K562 (cell line): ENCODE results near the gene PDE6C. TPM values are rescaled to one million over a fixed set of nuclear protein-coding genes. Genes with fewer than 3 reads are reported as not detected.

ENCODE experiments used
- ATAC-seq: fragments of 200-7000 bp; cut with Tn5 transposase; 3 replicates; pipeline ENCODE4 v1.9.1; 2020; ENCODE audit warnings: moderate library complexity
- BruUV-seq: library from RNA; stranded (reverse); fragments of 400-500 nt; replicated peaks from 2 replicates; lab custom pipeline; 2021; lab: Mats Ljungman, UMichigan
- CTCF ChIA-PET: fragments of 300-600 bp; formaldehyde crosslinking; extraction: SDS; loops from one replicate; lab custom pipeline; 2021; ENCODE audit warnings: low intra/inter-chr PET ratio; lab: Yijun Ruan, JAX
- POLR2A ChIA-PET: fragments of 300-600, 350-650 bp; sonication (Branson Sonifier 250); formaldehyde crosslinking; extraction: SDS; loops from one replicate; lab custom pipeline; 2021; ENCODE audit warnings: antibody characterized with exemption, inconsistent platforms; lab: Yijun Ruan, JAX
- DNase-seq, 4 experiments: peaks; one replicate each; pipeline versions ENCODE4 v3.0.0 to v3.0.0-alpha.2; 2011 to 2018; ENCODE audit warnings: low spot score in 3 of 4, mixed read lengths in 3 of 4; ENCODE audit errors: extremely low read depth in 1 of 4
- FAIRE-seq: peaks from 2 replicates; lab custom pipeline; 2011; peaks lifted over from hg19 to GRCh38; lab: Jason Lieb, UNC
- H2AFZ ChIP-seq: 2 replicates; pipeline ENCODE4 v1.6.0; 2011; ENCODE audit warnings: low read depth, low read length, control low read depth, inconsistent platforms
- H3K27ac ChIP-seq: fragments of 200-600 bp; 3 replicates; pipeline ENCODE4 v1.8.0; 2011; ENCODE audit warnings: low read depth, mild to moderate bottlenecking, control low read depth, inconsistent platforms, low read length, moderate library complexity, mixed read lengths; ENCODE audit errors: extremely low read depth
- H3K27me3 ChIP-seq, 2 experiments: fragments of 300-600 bp in 1 of 2; 2 replicates in 1 of 2; 3 replicates in 1 of 2; pipeline versions ENCODE4 v1.6.0 to v1.8.0; 2011; ENCODE audit warnings: inconsistent platforms in 2 of 2, low read length in 2 of 2, mild to moderate bottlenecking in 1 of 2, mixed read lengths in 1 of 2, moderate library complexity in 1 of 2; ENCODE audit not compliant: control insufficient read depth in 2 of 2, insufficient read depth in 2 of 2
- H3K36me3 ChIP-seq: fragments of 300-600 bp; 3 replicates; pipeline ENCODE4 v1.8.0; 2011; ENCODE audit warnings: mild to moderate bottlenecking, low read length, inconsistent platforms; ENCODE audit not compliant: control insufficient read depth, insufficient read depth
- H3K4me1 ChIP-seq, 2 experiments: fragments of 200-600 bp in 1 of 2; replicated peaks in 1 of 2; 2 replicates in 1 of 2; 3 replicates in 1 of 2; pipeline versions ENCODE4 v1.5.1 to v1.8.0; 2011; ENCODE audit warnings: inconsistent platforms in 2 of 2, low read length in 2 of 2, mild to moderate bottlenecking in 1 of 2, mixed read lengths in 1 of 2, moderate library complexity in 1 of 2; ENCODE audit not compliant: control insufficient read depth in 2 of 2, insufficient read depth in 2 of 2
- H3K4me2 ChIP-seq: 2 replicates; pipeline ENCODE4 v1.6.1; 2011; ENCODE audit warnings: low read length, control low read depth, inconsistent platforms, mixed read lengths; ENCODE audit not compliant: insufficient read depth
- H3K4me3 ChIP-seq: fragments of 200-600 bp; sonication (generic), shearing (Covaris generic); 2 replicates; pipeline ENCODE4 v1.5.1; 2016; ENCODE audit warnings: control low read depth, inconsistent platforms
- H3K79me2 ChIP-seq: fragments of 200-600 bp; 3 replicates; pipeline ENCODE4 v1.8.0; 2011; ENCODE audit warnings: low read length, inconsistent platforms; ENCODE audit not compliant: control insufficient read depth, insufficient read depth
- H3K9ac ChIP-seq, 2 experiments: 2 replicates each; pipeline versions ENCODE4 v1.6.0 to v1.6.1; 2011; ENCODE audit warnings: low read depth in 2 of 2, low read length in 2 of 2, control low read depth in 1 of 2, inconsistent platforms in 1 of 2, mild to moderate bottlenecking in 1 of 2, mixed read lengths in 1 of 2; ENCODE audit not compliant: insufficient read depth in 1 of 2
- H3K9me1 ChIP-seq: one replicate; pipeline ENCODE4 v1.6.0; 2011; ENCODE audit warnings: inconsistent platforms, mild to moderate bottlenecking, low read length, moderate library complexity; ENCODE audit not compliant: control insufficient read depth, insufficient read depth
- H3K9me3 ChIP-seq: replicated peaks from 2 replicates; pipeline ENCODE4 v1.5.1; 2011; ENCODE audit warnings: low read depth, low read length, inconsistent platforms; ENCODE audit not compliant: control insufficient read depth, insufficient read depth
- H4K20me1 ChIP-seq: replicated peaks from 2 replicates; pipeline ENCODE4 v1.6.1; 2011; ENCODE audit warnings: low read length, inconsistent platforms, mixed read lengths; ENCODE audit not compliant: control insufficient read depth, insufficient read depth
- ATF7 ChIP-seq: fragments of 450-650 bp; IDR thresholded peaks from 2 replicates; pipeline ENCODE4 v1.7.1; 2014; ENCODE audit warnings: mild to moderate bottlenecking, moderate library complexity
- PURB ChIP-seq: sonication (generic); formaldehyde crosslinking; IDR thresholded peaks from 2 replicates; pipeline ENCODE4 v1.9.0; 2021; ENCODE audit warnings: low read depth, mild to moderate bottlenecking, missing genetic modification reagents
- RFX1 ChIP-seq: fragments of 450-650 bp; IDR thresholded peaks from 2 replicates; pipeline ENCODE4 v1.6.1; 2016; ENCODE audit warnings: mild to moderate bottlenecking, moderate library complexity
- ZNF696 ChIP-seq: fragments of 250-450 bp; sonication (Bioruptor Pico); conservative IDR thresholded peaks from 2 replicates; pipeline ENCODE4 v1.4.0; 2020; ENCODE audit warnings: mild to moderate bottlenecking, moderate library complexity
- WGBS: fragments of 100-300 bp; shearing (Covaris generic); methylation state at CpG from one replicate; pipeline ENCODE4 v1.1.6; 2016; ENCODE audit warnings: low coverage, mixed read lengths; ENCODE audit not compliant: insufficient coverage; ENCODE audit errors: missing lambda C conversion rate; 5-methylcytosine and 5-hydroxymethylcytosine counted together
- in situ Hi-C: fragments of 300-500 bp; cut with MboI; formaldehyde crosslinking; loops from 4 replicates; pipeline ENCODE4 v1.15.0; 2018; ENCODE audit warnings: inconsistent platforms, mixed read lengths
- intact Hi-C: fragments of 100-400 bp; cut with micrococcal nuclease; formaldehyde crosslinking; loops from 2 replicates; pipeline ENCODE4 v1.14.2; 2022
- polyA plus RNA-seq, 8 experiments: library from polyadenylated mRNA; depleted of rRNA in 4 of 8; stranded (reverse) in 5 of 8; unstranded in 3 of 8; fragments of >200 nt; fragmentation: Nextera tagmentation in 2 of 8; fragmentation: Illumina TruSeq in 1 of 8; extraction: Ambion mirVana in 2 of 8; extraction: Trizol in 1 of 8; gene quantifications; 2 replicates each; pipeline versions ENCODE4 v1.2.1 to v1.2.3, GENCODE V29; 2011 to 2014; ENCODE audit warnings: inconsistent platforms in 1 of 8, missing spikeins in 1 of 8
- total RNA-seq, 7 experiments: library from RNA; depleted of rRNA in 6 of 7; stranded (reverse); fragments of >200 nt in 6 of 7; fragmentation: Illumina TruSeq in 2 of 7; extraction: Trizol in 2 of 7; gene quantifications; 2 replicates each; pipeline versions ENCODE4 v1.2.1 to v1.2.3, GENCODE V29; 2011 to 2021; ENCODE audit warnings: low replicate concordance in 1 of 7
- TF ChIP-seq, protein P1 (sequence below): fragments of 250-450 bp; sonication (Bioruptor Pico); IDR thresholded peaks from 2 replicates; pipeline ENCODE4 v1.8.0; 2022; ENCODE audit warnings: inconsistent platforms

PDE6C gene
- total and polyA plus RNA-seq, 9 of the 15 experiments (the other 6 are each of a cell fraction or from before 2014, with no cell fraction given), result not detected

- TF ChIP-seq PURB (CRISPR knock-in tag), result no peak
- no peak for TF ChIP-seq RFX1
- no peak for TF ChIP-seq ATF7
- TF ChIP-seq, protein P1, sequence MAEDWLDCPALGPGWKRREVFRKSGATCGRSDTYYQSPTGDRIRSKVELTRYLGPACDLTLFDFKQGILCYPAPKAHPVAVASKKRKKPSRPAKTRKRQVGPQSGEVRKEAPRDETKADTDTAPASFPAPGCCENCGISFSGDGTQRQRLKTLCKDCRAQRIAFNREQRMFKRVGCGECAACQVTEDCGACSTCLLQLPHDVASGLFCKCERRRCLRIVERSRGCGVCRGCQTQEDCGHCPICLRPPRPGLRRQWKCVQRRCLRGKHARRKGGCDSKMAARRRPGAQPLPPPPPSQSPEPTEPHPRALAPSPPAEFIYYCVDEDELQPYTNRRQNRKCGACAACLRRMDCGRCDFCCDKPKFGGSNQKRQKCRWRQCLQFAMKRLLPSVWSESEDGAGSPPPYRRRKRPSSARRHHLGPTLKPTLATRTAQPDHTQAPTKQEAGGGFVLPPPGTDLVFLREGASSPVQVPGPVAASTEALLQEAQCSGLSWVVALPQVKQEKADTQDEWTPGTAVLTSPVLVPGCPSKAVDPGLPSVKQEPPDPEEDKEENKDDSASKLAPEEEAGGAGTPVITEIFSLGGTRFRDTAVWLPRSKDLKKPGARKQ (CRISPR knock-in tag), result no peak
- TF ChIP-seq ZNF696 (CRISPR knock-in tag), result no peak
- TF ChIP-seq, all 486 proteins: peak for 0
- ChIA-PET CTCF (no interaction called here), POLR2A (no interaction called here)
- Histone ChIP-seq H3K36me3 (no peaks in the 10 kb centered on the region), H3K4me3 (no peak overlapping the region), H3K79me2 (no peaks in the 10 kb centered on the region), H3K4me2 (no peak overlapping the region), H3K9ac (no peak overlapping the region), H3K4me1 (no peaks in the 10 kb centered on the region; a peak in 1 of 5 replicates), H3K27ac (no peak overlapping the region), H3K9me1 (no peaks in the 10 kb centered on the region), H4K20me1 (no peaks in the 10 kb centered on the region), H3K27me3 (peaks cover 9 to 28% of the 10 kb centered on the region in 2 experiments; a peak in 3 of 5 replicates), H3K9me3 (no peaks in the 10 kb centered on the region), H2AFZ (no peak overlapping the region)
- intact Hi-C loops, result no loop called here
- 11% methylated on average over 2 of the region's 2 CpGs for WGBS
- no TSS peak for BruUV-seq
- in situ Hi-C loops, result no loop called here
- DNase-seq, result no peak
- ATAC-seq, result no peak
- FAIRE-seq, result no peak
These were observed 9.3 kb upstream of the PDE6C start for GRCh38 chr10:93603023-93603422.
